ENCODE measurements around the gene REV3L. TPM values are rescaled to one million over a fixed set of nuclear protein-coding genes. Genes with fewer than 3 reads are reported as not detected.
"Not testable (repeated sequence)": the region's sequence is repeated elsewhere in the genome, so short reads cannot be mapped to it uniquely, and the experiment has no call there.

The REV3L gene
- total and polyA plus RNA-seq, 8 donors: 29.3 to 68.6 (median 57.4) TPM

GRCh38 chr6:111258010-111258409 lies 225.0 kb downstream of the REV3L start:
- no peak for ATAC-seq
- Histone ChIP-seq H3K27ac (no peak overlapping the region), H3K27me3 (no peaks in the 10 kb centered on the region), H3K4me1 (peaks cover 4 to 21% of the 10 kb centered on the region in 2 donors), H3K9me3 (no peaks in the 10 kb centered on the region), H3K36me3 (no peaks in the 10 kb centered on the region), H3K4me3 (no peak overlapping the region)
- TF ChIP-seq, protein P1, sequence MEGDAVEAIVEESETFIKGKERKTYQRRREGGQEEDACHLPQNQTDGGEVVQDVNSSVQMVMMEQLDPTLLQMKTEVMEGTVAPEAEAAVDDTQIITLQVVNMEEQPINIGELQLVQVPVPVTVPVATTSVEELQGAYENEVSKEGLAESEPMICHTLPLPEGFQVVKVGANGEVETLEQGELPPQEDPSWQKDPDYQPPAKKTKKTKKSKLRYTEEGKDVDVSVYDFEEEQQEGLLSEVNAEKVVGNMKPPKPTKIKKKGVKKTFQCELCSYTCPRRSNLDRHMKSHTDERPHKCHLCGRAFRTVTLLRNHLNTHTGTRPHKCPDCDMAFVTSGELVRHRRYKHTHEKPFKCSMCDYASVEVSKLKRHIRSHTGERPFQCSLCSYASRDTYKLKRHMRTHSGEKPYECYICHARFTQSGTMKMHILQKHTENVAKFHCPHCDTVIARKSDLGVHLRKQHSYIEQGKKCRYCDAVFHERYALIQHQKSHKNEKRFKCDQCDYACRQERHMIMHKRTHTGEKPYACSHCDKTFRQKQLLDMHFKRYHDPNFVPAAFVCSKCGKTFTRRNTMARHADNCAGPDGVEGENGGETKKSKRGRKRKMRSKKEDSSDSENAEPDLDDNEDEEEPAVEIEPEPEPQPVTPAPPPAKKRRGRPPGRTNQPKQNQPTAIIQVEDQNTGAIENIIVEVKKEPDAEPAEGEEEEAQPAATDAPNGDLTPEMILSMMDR (IDR thresholded peaks at IDR 0.05): no peak
- intact Hi-C loops (cut with DNase I): loop anchor here in 1 of 2 donors (10.0 kb wide), 1 partner anchor 217 kb away; no protein-coding TSS in a partner anchor
- DNase-seq: no peak

DNA sequence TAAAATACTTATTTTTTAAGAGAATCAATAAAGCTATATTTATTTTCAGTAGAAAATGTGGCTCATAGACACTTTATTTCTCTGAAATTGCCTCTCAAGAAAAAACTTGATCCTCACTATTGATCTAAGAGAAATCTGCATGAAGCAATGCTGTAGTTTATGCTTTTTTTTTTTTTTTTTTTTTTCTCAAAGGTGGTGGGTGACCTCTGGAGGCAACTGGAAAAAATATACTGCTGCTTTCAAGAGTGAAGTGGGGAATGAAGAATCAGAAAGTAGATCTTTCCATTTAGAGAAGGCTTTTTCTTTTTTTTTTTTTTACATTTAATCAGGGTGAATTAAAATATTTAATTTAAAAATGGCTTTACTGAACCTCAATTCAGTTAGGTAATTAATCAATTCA lies 226.4 kb downstream of the REV3L start:
- Histone ChIP-seq H3K4me3 (no peak overlapping the region), H3K9me3 (no peaks in the 10 kb centered on the region), H3K36me3 (no peaks in the 10 kb centered on the region), H3K27me3 (no peaks in the 10 kb centered on the region), H3K27ac (no peak overlapping the region), H3K4me1 (peaks cover 4 to 21% of the 10 kb centered on the region in 2 donors)
- TF ChIP-seq, protein P1 (IDR thresholded peaks at IDR 0.05): no peak
- no peak for ATAC-seq
- peak in 1 of 4 donors; percentile 21 for DNase-seq
- intact Hi-C loops (cut with DNase I): loop anchor here in 1 of 2 donors (10.0 kb wide), 1 partner anchor 218 kb away; no protein-coding TSS in a partner anchor

- H3K27me3 ChIP-seq, H3K4me3 ChIP-seq, H3K27ac ChIP-seq, H3K36me3 ChIP-seq, H3K9me3 ChIP-seq, DNase-seq, ATAC-seq: not testable (repeated sequence)
- intact Hi-C loops (cut with DNase I): loop anchor here in 1 of 2 donors (10.0 kb wide), 1 partner anchor 219 kb away; no protein-coding TSS in a partner anchor
- H3K4me1 ChIP-seq: peaks cover 4 to 16% of the 10 kb centered on the region in 2 donors
Measured at GRCh38 chr6:111255838-111256237, 227.2 kb downstream of the REV3L start.

- no peak overlapping the region for H3K27ac ChIP-seq
- H3K36me3 ChIP-seq: no peaks in the 10 kb centered on the region
- H3K4me3 ChIP-seq: no peak overlapping the region
- H3K9me3 ChIP-seq: no peaks in the 10 kb centered on the region
- TF ChIP-seq, protein P1 (IDR thresholded peaks at IDR 0.05): no peak
- H3K4me1 ChIP-seq: peaks cover 0 to 5% of the 10 kb centered on the region in 2 donors
- DNase-seq: no peak
- intact Hi-C loops (cut with DNase I): loop anchor here in 1 of 2 donors (10.0 kb wide), 1 partner anchor 220 kb away; no protein-coding TSS in a partner anchor
- H3K27me3 ChIP-seq: no peaks in the 10 kb centered on the region
- no peak for ATAC-seq
Measured at GRCh38 chr6:111254779-111255166, 228.2 kb downstream of the REV3L start.

GRCh38 chr6:111254004-111254778 lies 228.8 kb downstream of the REV3L start:
- H3K4me1 ChIP-seq: peaks cover 0 to 4% of the 10 kb centered on the region in 2 donors
- H3K27me3 ChIP-seq: no peaks in the 10 kb centered on the region
- TF ChIP-seq, protein P1 (IDR thresholded peaks at IDR 0.05): no peak
- H3K27ac ChIP-seq: no peak overlapping the region
- ATAC-seq: no peak
- H3K9me3 ChIP-seq: no peaks in the 10 kb centered on the region
- no peak for DNase-seq
- H3K36me3 ChIP-seq: no peaks in the 10 kb centered on the region
- no peak overlapping the region for H3K4me3 ChIP-seq
- intact Hi-C loops (cut with DNase I): loop anchor here in 1 of 2 donors (10.0 kb wide), 1 partner anchor 221 kb away; no protein-coding TSS in a partner anchor

Data from left lung (tissue), 10 donors.